Peyer's patch (tissue), 4 donors: ENCODE data around the gene FRMPD1. TPM values are rescaled to one million over a fixed set of nuclear protein-coding genes. Genes with fewer than 3 reads are reported as not detected.
"Not testable (repeated sequence)": the region's sequence is repeated elsewhere in the genome, so short reads cannot be mapped to it uniquely, and the experiment has no call there.

Experiments
- DNase-seq, 3 donors: peaks; one replicate each; pipeline ENCODE4 v3.0.0-alpha.2; 2017 to 2019
- H3K27ac ChIP-seq, 4 donors: fragments of 200-600 bp; sonication (generic); one replicate each; pipeline ENCODE4 v1.5.1; 2016 to 2019
- H3K27me3 ChIP-seq, 2 donors: fragments of 200-600 bp; sonication (generic); one replicate each; pipeline ENCODE4 v1.5.1; 2019
- H3K36me3 ChIP-seq, 3 donors: fragments of 200-600 bp; sonication (generic); one replicate each; pipeline ENCODE4 v1.5.1; 2016 to 2019
- H3K4me1 ChIP-seq, 4 donors: fragments of 200-600 bp; sonication (generic); one replicate each; pipeline ENCODE4 v1.5.1; 2016 to 2019
- H3K4me3 ChIP-seq, 4 donors: fragments of 200-600 bp; sonication (generic); 1 replicate in 3 of 4; 2 replicates in 1 of 4; pipeline ENCODE4 v1.5.1; 2016 to 2019; ENCODE audit warnings: mild to moderate bottlenecking in 1 of 4
- H3K9me3 ChIP-seq, 4 donors: fragments of 200-600 bp; sonication (generic); one replicate each; pipeline ENCODE4 v1.5.1; 2016 to 2019; ENCODE audit warnings: mild to moderate bottlenecking in 1 of 4
- POLR2A ChIP-seq, 2 donors: fragments of 450-650 bp; IDR thresholded peaks; one replicate each; pipeline ENCODE4 v1.5.1; 2017; ENCODE audit warnings: antibody characterized with exemption in 2 of 2, mild to moderate bottlenecking in 2 of 2, moderate library complexity in 2 of 2
- total RNA-seq, 4 donors: library from RNA; depleted of rRNA; stranded (reverse); fragments of >200 nt; gene quantifications; one replicate each; pipeline ENCODE4 v1.1.0, GENCODE V29; 2016
- TF ChIP-seq, protein P1 (sequence below), 6 experiments: fragments of 450-650 bp in 4 of 6; fragments of 200-600 bp in 2 of 6; sonication (generic) in 1 of 6; IDR thresholded peaks; one replicate each; pipeline ENCODE4 v1.5.1; 2017 to 2019; ENCODE audit warnings: antibody characterized with exemption in 6 of 6, mild to moderate bottlenecking in 3 of 6, moderate library complexity in 1 of 6

The FRMPD1 gene, protein sequence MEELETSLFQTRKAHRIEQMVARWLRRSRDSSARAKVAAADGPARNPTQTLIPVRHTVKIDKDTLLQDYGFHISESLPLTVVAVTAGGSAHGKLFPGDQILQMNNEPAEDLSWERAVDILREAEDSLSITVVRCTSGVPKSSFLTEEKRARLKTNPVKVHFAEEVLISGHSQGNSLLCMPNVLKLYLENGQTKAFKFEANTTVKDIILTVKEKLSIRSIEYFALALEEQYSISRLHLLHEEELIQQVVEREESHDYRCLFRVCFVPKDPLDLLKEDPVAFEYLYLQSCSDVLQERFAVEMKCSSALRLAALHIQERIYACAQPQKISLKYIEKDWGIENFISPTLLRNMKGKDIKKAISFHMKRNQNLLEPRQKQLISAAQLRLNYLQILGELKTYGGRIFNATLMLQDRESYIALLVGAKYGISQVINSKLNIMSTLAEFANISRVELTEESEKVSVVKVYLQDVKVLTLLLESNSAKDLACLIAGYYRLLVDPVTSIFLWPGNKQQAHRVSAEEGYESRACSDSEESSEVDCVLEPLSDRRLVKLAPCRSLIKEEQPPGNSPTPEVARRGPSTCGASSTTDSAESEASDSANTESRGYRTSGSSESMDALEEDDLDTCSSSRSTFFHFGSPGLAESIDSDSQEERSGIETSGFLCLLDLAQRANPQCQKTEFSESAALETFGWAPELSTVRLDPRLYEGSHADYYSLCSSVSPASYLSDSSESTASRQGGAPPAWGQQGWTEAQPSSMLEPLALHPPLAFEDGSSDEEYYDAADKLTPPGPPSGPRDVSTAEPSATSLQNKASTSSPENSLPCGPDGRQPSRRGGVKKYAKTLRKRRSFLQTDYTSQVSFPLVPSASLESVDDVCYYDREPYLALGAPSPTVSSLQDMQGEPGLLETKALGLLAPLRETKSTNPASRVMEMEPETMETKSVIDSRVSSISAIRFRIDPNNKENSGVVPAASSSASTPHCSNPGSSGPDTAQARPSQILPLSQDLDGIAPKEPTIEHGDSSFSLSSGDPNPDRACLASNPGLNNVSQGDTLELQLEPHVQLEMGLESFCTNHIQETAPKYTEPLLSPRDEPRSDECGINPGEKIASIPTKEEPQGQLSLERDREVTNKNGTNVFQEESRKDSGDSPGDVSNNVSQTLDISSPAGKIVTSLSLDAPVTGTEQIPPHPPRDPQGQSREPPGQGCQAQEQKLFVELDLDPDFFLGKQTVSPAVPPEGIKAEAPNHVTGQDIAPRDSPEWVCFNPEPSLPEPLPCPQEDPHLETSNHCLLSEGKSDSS (N-terminal part only)
- under 1 TPM in 1 of 4 donors, not detected in 3; 0.40 TPM for total RNA-seq

GRCh38 chr9:37650873-37651768 is at the start of gene FRMPD1:
Gene FRMPD1, plus strand, starts transcription at chr9:37650954. Its CDS starts 41,688 bp downstream, at chr9:37692642.
- Histone ChIP-seq H3K27ac (no peak within 1 kb of the TSS), H3K9me3 (no peaks in the 10 kb centered on the region), H3K4me1 (peaks cover 0 to 10% (median 6%) of the 10 kb centered on the region in 4 donors), H3K36me3 (no peaks in the 10 kb centered on the region), H3K4me3 (peak within 1 kb of the TSS; percentile 49 to 70 (median 59)), H3K27me3 (peaks cover 0 to 3% of the 10 kb centered on the region in 2 donors)
- peak; percentile 19 to 86 (median 81) for DNase-seq
- TF ChIP-seq POLR2A (IDR thresholded peaks at IDR 0.05): no peak
- TF ChIP-seq, protein P1, sequence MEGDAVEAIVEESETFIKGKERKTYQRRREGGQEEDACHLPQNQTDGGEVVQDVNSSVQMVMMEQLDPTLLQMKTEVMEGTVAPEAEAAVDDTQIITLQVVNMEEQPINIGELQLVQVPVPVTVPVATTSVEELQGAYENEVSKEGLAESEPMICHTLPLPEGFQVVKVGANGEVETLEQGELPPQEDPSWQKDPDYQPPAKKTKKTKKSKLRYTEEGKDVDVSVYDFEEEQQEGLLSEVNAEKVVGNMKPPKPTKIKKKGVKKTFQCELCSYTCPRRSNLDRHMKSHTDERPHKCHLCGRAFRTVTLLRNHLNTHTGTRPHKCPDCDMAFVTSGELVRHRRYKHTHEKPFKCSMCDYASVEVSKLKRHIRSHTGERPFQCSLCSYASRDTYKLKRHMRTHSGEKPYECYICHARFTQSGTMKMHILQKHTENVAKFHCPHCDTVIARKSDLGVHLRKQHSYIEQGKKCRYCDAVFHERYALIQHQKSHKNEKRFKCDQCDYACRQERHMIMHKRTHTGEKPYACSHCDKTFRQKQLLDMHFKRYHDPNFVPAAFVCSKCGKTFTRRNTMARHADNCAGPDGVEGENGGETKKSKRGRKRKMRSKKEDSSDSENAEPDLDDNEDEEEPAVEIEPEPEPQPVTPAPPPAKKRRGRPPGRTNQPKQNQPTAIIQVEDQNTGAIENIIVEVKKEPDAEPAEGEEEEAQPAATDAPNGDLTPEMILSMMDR (IDR thresholded peaks at IDR 0.05): peak in 1 of 6 experiments; percentile 11

DNA sequence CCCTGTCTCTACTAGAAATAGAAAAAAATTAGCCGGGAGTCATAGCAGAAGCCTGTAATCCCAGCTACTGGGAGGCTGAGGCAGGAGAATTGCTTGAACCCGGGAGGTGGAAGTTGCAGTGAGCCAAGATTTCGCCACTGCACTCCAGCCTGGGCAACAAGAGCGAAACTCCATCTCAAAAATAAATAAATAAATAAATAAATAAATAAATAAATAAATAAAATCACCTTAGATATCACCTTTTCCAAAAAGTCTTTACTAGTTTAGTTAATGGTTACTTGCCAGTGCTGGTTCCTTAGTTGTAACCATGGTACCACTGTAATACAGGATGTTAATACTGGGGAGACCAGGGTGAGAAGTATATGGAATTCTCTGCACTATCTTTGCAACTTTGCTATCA is 48.7 kb upstream of the FRMPD1 start:
- not testable (repeated sequence) for H3K36me3 ChIP-seq, H3K27me3 ChIP-seq, H3K4me3 ChIP-seq, H3K9me3 ChIP-seq, DNase-seq, H3K4me1 ChIP-seq
- H3K27ac ChIP-seq: peak overlapping the region in 1 of 4 donors; percentile 76

- Histone ChIP-seq H3K4me1 (peaks cover 0 to 2% (median 0%) of the 10 kb centered on the region in 4 donors), H3K27me3 (no peaks in the 10 kb centered on the region), H3K36me3 (no peaks in the 10 kb centered on the region), H3K27ac (peak overlapping the region in 1 of 4 donors; percentile 76), H3K9me3 (no peaks in the 10 kb centered on the region), H3K4me3 (no peak overlapping the region)
- peak in 2 of 3 donors; percentile 82 to 92 for DNase-seq
- TF ChIP-seq POLR2A (IDR thresholded peaks at IDR 0.05): peak in 1 of 2 donors; percentile 25
- TF ChIP-seq, protein P1 (IDR thresholded peaks at IDR 0.05): no peak
Measured at GRCh38 chr9:37602817-37603216, 47.9 kb upstream of the FRMPD1 start.

DNA sequence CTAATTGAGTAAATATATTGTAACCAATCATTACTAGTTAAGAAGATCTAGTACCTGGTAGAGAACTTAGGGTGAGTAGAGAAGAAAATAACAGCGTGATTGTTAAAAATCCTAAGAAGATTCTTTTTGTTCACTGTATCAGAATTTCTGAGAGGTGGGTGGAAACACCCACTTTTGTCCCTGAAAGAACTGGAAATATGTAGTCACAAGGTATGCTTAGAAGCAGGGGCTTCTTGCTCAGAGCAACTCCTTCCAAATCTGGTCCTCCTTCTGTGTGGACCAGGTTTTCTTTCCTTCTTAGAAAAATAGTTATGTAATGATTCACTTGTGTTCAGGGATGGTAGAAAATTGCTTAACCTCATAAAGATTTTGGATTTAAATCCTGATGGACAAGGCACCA is 46.5 kb upstream of the FRMPD1 start:
- peaks cover 0 to 2% (median 0%) of the 10 kb centered on the region in 4 donors for H3K4me1 ChIP-seq
- TF ChIP-seq POLR2A (IDR thresholded peaks at IDR 0.05): no peak
- TF ChIP-seq, protein P1 (IDR thresholded peaks at IDR 0.05): no peak

DNA sequence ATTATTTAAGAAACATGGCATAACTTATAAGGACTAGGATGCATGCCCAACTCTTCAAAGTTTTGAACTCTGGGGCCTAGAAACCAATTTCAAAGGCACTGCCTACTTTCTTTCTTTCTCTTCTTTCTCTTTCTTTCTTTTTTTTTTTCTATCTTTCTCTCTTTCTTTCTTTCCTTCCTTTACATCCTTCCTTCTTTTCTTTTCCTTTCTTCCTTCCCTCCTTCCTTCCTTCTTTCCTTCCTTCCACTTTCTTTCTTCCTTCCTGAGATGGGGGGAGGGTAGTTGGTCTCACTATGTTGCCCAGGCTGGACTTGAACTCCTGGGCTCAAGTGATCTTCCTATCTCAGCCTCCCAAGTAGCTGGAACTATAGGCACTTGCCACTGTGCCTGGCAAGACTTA is 42.5 kb upstream of the FRMPD1 start:
- no peaks in the 10 kb centered on the region for H3K27me3 ChIP-seq
- H3K36me3 ChIP-seq: no peaks in the 10 kb centered on the region
- H3K4me3 ChIP-seq: no peak overlapping the region
- H3K9me3 ChIP-seq: no peaks in the 10 kb centered on the region
- no peak for DNase-seq
- no peak overlapping the region for H3K27ac ChIP-seq
- peaks cover 0 to 2% (median 0%) of the 10 kb centered on the region in 4 donors for H3K4me1 ChIP-seq
- TF ChIP-seq POLR2A (IDR thresholded peaks at IDR 0.05): no peak
- TF ChIP-seq, protein P1 (IDR thresholded peaks at IDR 0.05): no peak

More for the DNA sequence above, 46.5 kb upstream of the FRMPD1 start:
- no peaks in the 10 kb centered on the region for H3K9me3 ChIP-seq
- no peak overlapping the region for H3K27ac ChIP-seq
- no peak overlapping the region for H3K4me3 ChIP-seq
- no peaks in the 10 kb centered on the region for H3K27me3 ChIP-seq
- DNase-seq: no peak
- H3K36me3 ChIP-seq: no peaks in the 10 kb centered on the region
